HCT116 (cell line): ENCODE measurements around the gene UMAD1.
"Not testable (repeated sequence)": the region's sequence is repeated elsewhere in the genome, so short reads cannot be mapped to it uniquely, and the experiment has no call there.

Experiments used
- ATF3 ChIP-seq: IDR thresholded peaks from 2 replicates; pipeline ENCODE4 v1.6.1; 2012
- CTCF ChIP-seq, 3 experiments: fragments of 200-600 bp in 1 of 3; sonication (generic) in 1 of 3; IDR thresholded peaks in 2 of 3; conservative IDR thresholded peaks in 1 of 3; 2 replicates each; pipeline ENCODE4 v1.5.1; 2012 to 2017; ENCODE audit warnings: low read depth in 2 of 3, low read length in 2 of 3, antibody characterized with exemption in 1 of 3, borderline replicate concordance in 1 of 3, control low read depth in 1 of 3, mild to moderate bottlenecking in 1 of 3, mixed read lengths in 1 of 3, mixed run types in 1 of 3, moderate library complexity in 1 of 3; ENCODE audit not compliant: insufficient read depth in 1 of 3
- JUND ChIP-seq: IDR thresholded peaks from 2 replicates; pipeline ENCODE4 v1.6.1; 2012
- MAX ChIP-seq: IDR thresholded peaks from 2 replicates; pipeline ENCODE4 v1.6.1; 2012
- POLR2A ChIP-seq: IDR thresholded peaks from 2 replicates; pipeline ENCODE4 v1.7.0; 2011; ENCODE audit warnings: borderline replicate concordance; ENCODE audit not compliant: insufficient read depth, insufficient read length; ENCODE audit errors: extremely low read depth
- POLR2AphosphoS5 ChIP-seq: IDR thresholded peaks from 2 replicates; pipeline ENCODE4 v1.6.1; 2011; ENCODE audit warnings: mild to moderate bottlenecking, low read depth, low read length, moderate library complexity
- RAD21 ChIP-seq: IDR thresholded peaks from 2 replicates; pipeline ENCODE4 v1.6.1; 2012; ENCODE audit warnings: low read depth, mild to moderate bottlenecking
- REST ChIP-seq: IDR thresholded peaks from 2 replicates; pipeline ENCODE4 v1.6.1; 2012; ENCODE audit warnings: low read depth
- SRF ChIP-seq: IDR thresholded peaks from 2 replicates; pipeline ENCODE4 v1.6.1; 2012; ENCODE audit warnings: low read depth
- ZFX ChIP-seq: fragments of 450-650 bp; IDR thresholded peaks from 2 replicates; pipeline ENCODE4 v1.6.1; 2017

- TF ChIP-seq POLR2A; CTCF (IDR thresholded peaks at IDR 0.05 in 2 of 3, conservative IDR thresholded peaks at IDR 0.05 in 1 of 3; ENCODE audit: borderline replicate concordance in 1 of 3, insufficient read depth in 1 of 3, low read depth in 2 of 3, low read length in 2 of 3); MAX; RAD21; POLR2AphosphoS5; ZFX; SRF; REST; ATF3; JUND: not testable (repeated sequence)
These were observed 39.1 kb downstream of the UMAD1 start for GRCh38 chr7:7679640-7680039.
